A549 (cell line): ENCODE measurements around the gene MCTP1. TPM values are rescaled to one million over a fixed set of nuclear protein-coding genes. Genes with fewer than 3 reads are reported as not detected.

Experiments
- ATAC-seq, 2 experiments: fragments of 200-7000 bp in 1 of 2; fragments of >200 bp in 1 of 2; cut with Nextera tagmentation in 1 of 2; cut with Tn5 transposase in 1 of 2; 3 replicates each; pipeline versions ENCODE4 v1.8.0 to v1.9.1; 2018 to 2020; ENCODE audit warnings: mild to moderate bottlenecking in 1 of 2, moderate library complexity in 1 of 2
- CTCF ChIA-PET: fragments of 300-600 bp; sonication (Branson Sonifier 250); formaldehyde crosslinking; extraction: SDS; loops from one replicate; lab custom pipeline; 2021; ENCODE audit warnings: antibody characterized with exemption, inconsistent platforms; lab: Yijun Ruan, JAX
- POLR2A ChIA-PET: fragments of 350-600 bp; formaldehyde crosslinking; extraction: SDS; loops from one replicate; lab custom pipeline; 2021; ENCODE audit warnings: antibody characterized with exemption, inconsistent platforms; lab: Yijun Ruan, JAX
- DNase-seq, 2 experiments: peaks; one replicate each; pipeline versions ENCODE4 v3.0.0 to v3.0.0-alpha.2; 2011 to 2016; ENCODE audit warnings: low read depth in 1 of 2, low spot score in 1 of 2
- FAIRE-seq: peaks from 2 replicates; lab custom pipeline; 2011; peaks lifted over from hg19 to GRCh38; lab: Jason Lieb, UNC
- H3K27ac ChIP-seq, 2 experiments: fragments of >200 bp; sonication (Bioruptor Twin); formaldehyde crosslinking; 3 replicates each; pipeline ENCODE4 v1.5.1; 2016 to 2017
- H3K4me1 ChIP-seq: fragments of >200 bp; sonication (Bioruptor Twin); formaldehyde crosslinking; 3 replicates; pipeline ENCODE4 v1.6.1; 2016
- H3K4me2 ChIP-seq: fragments of >200 bp; sonication (Bioruptor Twin); formaldehyde crosslinking; 3 replicates; pipeline ENCODE4 v1.6.1; 2016
- H3K4me3 ChIP-seq: fragments of >200 bp; sonication (Bioruptor Twin); formaldehyde crosslinking; 3 replicates; pipeline ENCODE4 v1.5.1; 2016
- H3K9me3 ChIP-seq: fragments of >200 bp; sonication (Bioruptor Twin); formaldehyde crosslinking; 3 replicates; pipeline ENCODE4 v1.6.1; 2016
- CBX2 ChIP-seq: fragments of 200-600 bp; sonication (generic); IDR thresholded peaks from 2 replicates; pipeline ENCODE4 v1.6.1; 2016; ENCODE audit warnings: low read depth, mild to moderate bottlenecking, borderline replicate concordance
- CBX8 ChIP-seq: fragments of 200-600 bp; sonication (generic); IDR thresholded peaks from 2 replicates; pipeline ENCODE4 v1.6.1; 2016
- EHF ChIP-seq: fragments of 250-450 bp; sonication (Bioruptor Pico); IDR thresholded peaks from 2 replicates; pipeline ENCODE4 v1.5.0; 2020; ENCODE audit warnings: mild to moderate bottlenecking
- EHMT2 ChIP-seq: fragments of 200-600 bp; sonication (generic); IDR thresholded peaks from 2 replicates; pipeline ENCODE4 v1.6.1; 2016; ENCODE audit warnings: antibody characterized with exemption, low read depth, mild to moderate bottlenecking, moderate library complexity
- EP300 ChIP-seq, 2 experiments: fragments of >200 bp; sonication (Bioruptor Twin); formaldehyde crosslinking; IDR thresholded peaks; 2 replicates in 1 of 2; 3 replicates in 1 of 2; pipeline ENCODE4 v1.6.1; 2016 to 2017
- FOSB ChIP-seq: fragments of 250-450 bp; sonication (Bioruptor Pico); IDR thresholded peaks from 2 replicates; pipeline ENCODE4 v1.5.0; 2020; ENCODE audit warnings: mild to moderate bottlenecking, moderate library complexity
- FOSL2 ChIP-seq, 2 experiments: fragments of 450-650 bp in 1 of 2; fragments of >200 bp in 1 of 2; sonication (Bioruptor Twin) in 1 of 2; formaldehyde crosslinking; IDR thresholded peaks; 2 replicates each; pipeline versions ENCODE4 v1.5.0 to v1.6.1; 2016 to 2020; ENCODE audit warnings: mild to moderate bottlenecking in 1 of 2, moderate library complexity in 1 of 2
- HEYL ChIP-seq: fragments of 250-450 bp; sonication (Bioruptor Pico); IDR thresholded peaks from 2 replicates; pipeline ENCODE4 v1.8.0; 2021; ENCODE audit warnings: mild to moderate bottlenecking, moderate library complexity
- HMGXB4 ChIP-seq: fragments of 250-450 bp; sonication (Bioruptor Pico); IDR thresholded peaks from 2 replicates; pipeline ENCODE4 v1.5.0; 2021; ENCODE audit warnings: mild to moderate bottlenecking, moderate library complexity, borderline replicate concordance
- JUN ChIP-seq, 2 experiments: fragments of >200 bp; sonication (Bioruptor Twin); formaldehyde crosslinking; IDR thresholded peaks; 2 replicates in 1 of 2; 3 replicates in 1 of 2; pipeline ENCODE4 v1.6.1; 2016 to 2017
- JUNB ChIP-seq: fragments of >200 bp; sonication (Bioruptor Twin); formaldehyde crosslinking; IDR thresholded peaks from 2 replicates; pipeline ENCODE4 v1.6.1; 2016
- MAFK ChIP-seq: fragments of 450-650 bp; IDR thresholded peaks from 2 replicates; pipeline ENCODE4 v1.6.1; 2014; ENCODE audit not compliant: partially characterized antibody
- MAX ChIP-seq: IDR thresholded peaks from 2 replicates; pipeline ENCODE4 v1.6.1; 2012
- NFE2L2 ChIP-seq: fragments of 150-350 bp; conservative IDR thresholded peaks from 2 replicates; pipeline ENCODE4 v1.6.1; 2014; ENCODE audit warnings: low read length
- NR3C1 ChIP-seq: fragments of >200 bp; sonication (Bioruptor Twin); formaldehyde crosslinking; IDR thresholded peaks from 3 replicates; pipeline ENCODE4 v1.6.1; 2017
- PBX3 ChIP-seq: IDR thresholded peaks from 2 replicates; pipeline ENCODE4 v1.6.1; 2012
- RAD21 ChIP-seq, 2 experiments: fragments of >200 bp in 1 of 2; sonication (Bioruptor Twin) in 1 of 2; formaldehyde crosslinking in 1 of 2; IDR thresholded peaks in 1 of 2; conservative IDR thresholded peaks in 1 of 2; 2 replicates in 1 of 2; 3 replicates in 1 of 2; pipeline ENCODE4 v1.6.1; 2012 to 2018; ENCODE audit warnings: inconsistent platforms in 1 of 2
- REST ChIP-seq: fragments of 200-600 bp; sonication (generic); IDR thresholded peaks from 2 replicates; pipeline ENCODE4 v1.6.1; 2016; ENCODE audit warnings: antibody characterized with exemption, mild to moderate bottlenecking, moderate library complexity
- SREBF2 ChIP-seq: fragments of 450-650 bp; IDR thresholded peaks from 2 replicates; pipeline ENCODE4 v1.6.1; 2014; ENCODE audit warnings: mild to moderate bottlenecking, moderate library complexity
- TFCP2L1 ChIP-seq: fragments of 250-450 bp; sonication (Bioruptor Pico); IDR thresholded peaks from 2 replicates; pipeline ENCODE4 v1.5.0; 2021; ENCODE audit warnings: mild to moderate bottlenecking
- USF2 ChIP-seq: fragments of 450-650 bp; IDR thresholded peaks from 2 replicates; pipeline ENCODE4 v1.6.1; 2014; ENCODE audit warnings: antibody characterized with exemption
- ZFP36 ChIP-seq: fragments of 450-650 bp; IDR thresholded peaks from 2 replicates; pipeline ENCODE4 v1.6.1; 2014; ENCODE audit warnings: borderline replicate concordance; ENCODE audit not compliant: partially characterized antibody
- WGBS: methylation state at CpG from one replicate; pipeline ENCODE4 v1.1.6; 2017; ENCODE audit errors: missing lambda C conversion rate; 5-methylcytosine and 5-hydroxymethylcytosine counted together
- polyA plus RNA-seq, 4 experiments: library from polyadenylated mRNA; depleted of rRNA in 3 of 4; stranded (reverse); fragments of >200 nt; fragmentation: RNase III in 1 of 4; extraction: RNeasy Plus Mini Kit Qiagen cat#74134 plus additional on column Dnase treatment in 1 of 4; gene quantifications; 2 replicates in 3 of 4; 3 replicates in 1 of 4; pipeline ENCODE4 v1.2.3, GENCODE V29; 2011 to 2017

MCTP1 gene
- polyA plus RNA-seq, 2 of the 4 experiments (the other 2 are of a cell fraction) = 5.4 to 6.9 TPM

GRCh38 chr5:95235439-95235982, 49.4 kb downstream of the MCTP1 start:
- TF ChIP-seq NR3C1 (no peak), MAFK (peak; percentile 63), ZFP36 (no peak)
- ChIA-PET POLR2A (no interaction called here), CTCF (no interaction called here)
- DNase-seq (no peak), FAIRE-seq (no peak), ATAC-seq (no peak)
- 71% methylated on average over 1 of the region's 1 CpG for WGBS
- Histone ChIP-seq H3K9me3 (0 out of 3 replicates have a peak, but pooled peaks cover 2% of the 10 kb centered on the region), H3K4me1 (no peaks in the 10 kb centered on the region), H3K4me2 (no peak overlapping the region), H3K27ac (no peak overlapping the region), H3K4me3 (no peak overlapping the region)

GRCh38 chr5:95229646-95230045, 55.2 kb downstream of the MCTP1 start:
- FAIRE-seq (no peak), DNase-seq (no peak), ATAC-seq (no peak)
- Histone ChIP-seq H3K9me3 (0 out of 3 replicates have a peak, but pooled peaks cover 2% of the 10 kb centered on the region), H3K4me2 (no peak overlapping the region), H3K4me3 (no peak overlapping the region), H3K4me1 (no peaks in the 10 kb centered on the region), H3K27ac (no peak overlapping the region)
- no peak for TF ChIP-seq PBX3
- TF ChIP-seq HEYL (CRISPR knock-in tag) = no peak
- no peak for TF ChIP-seq NFE2L2
- no peak for TF ChIP-seq CBX2
- TF ChIP-seq EHF (CRISPR knock-in tag) = no peak
- no peak for TF ChIP-seq FOSB (CRISPR knock-in tag)
- TF ChIP-seq SREBF2 = no peak
- no peak for TF ChIP-seq HMGXB4 (CRISPR knock-in tag)
- POLR2A ChIA-PET = no interaction called here
- CTCF ChIA-PET = no interaction called here
- WGBS = 65% methylated on average over 2 of the region's 2 CpGs

GRCh38 chr5:95224701-95225459, 60.0 kb downstream of the MCTP1 start:
- no peak for FAIRE-seq
- TF ChIP-seq FOSL2 (IDR thresholded peaks at IDR 0.05) = no peak
- no peak for TF ChIP-seq FOSL2 (CRISPR knock-in tag; IDR thresholded peaks at IDR 0.05)
- no peak for TF ChIP-seq REST
- TF ChIP-seq NR3C1 = no peak
- no peak for TF ChIP-seq MAX
- TF ChIP-seq EP300 (IDR thresholded peaks at IDR 0.05) = no peak
- no peak for TF ChIP-seq USF2
- no peak for TF ChIP-seq JUN (IDR thresholded peaks at IDR 0.05)
- no peak for TF ChIP-seq JUNB
- no peak for TF ChIP-seq TFCP2L1 (CRISPR knock-in tag)
- no peak for TF ChIP-seq RAD21 (conservative IDR thresholded peaks at IDR 0.05 in 1 of 2, IDR thresholded peaks at IDR 0.05 in 1 of 2)
- no peak for TF ChIP-seq CBX8
- no peak for TF ChIP-seq EHMT2
- no peak for DNase-seq
- Histone ChIP-seq H3K9me3 (no peaks in the 10 kb centered on the region), H3K4me3 (no peak overlapping the region), H3K4me1 (no peaks in the 10 kb centered on the region), H3K27ac (no peak overlapping the region), H3K4me2 (no peak overlapping the region)
- ChIA-PET POLR2A (no interaction called here), CTCF (interaction anchor here (0.8 kb wide), 1 partner anchor 260 kb away, joined by 3 read pairs; no protein-coding TSS in a partner anchor)
- no peak for ATAC-seq
